Activated CD8-positive, alpha-beta T cell treated with anti-CD3 and anti-CD28 coated beads for 36 hours (primary cell): Measurements from ENCODE around the gene GAB1. TPM values are rescaled to one million over a fixed set of nuclear protein-coding genes. Genes with fewer than 3 reads are reported as not detected.

Source experiments
- ATAC-seq: fragments of 200-7000 bp; cut with Tn5 transposase; one replicate; pipeline ENCODE4 v1.10.0; 2021; ENCODE audit warnings: mild to moderate bottlenecking, moderate library complexity
- CTCF ChIA-PET: fragments of 350-600 bp; sonication (Branson Sonifier 250); formaldehyde crosslinking; loops from one replicate; lab custom pipeline; 2021; ENCODE audit warnings: antibody characterized with exemption; lab: Charles Lee
- POLR2A ChIA-PET: fragments of 350-600 bp; sonication (Branson Sonifier 250); formaldehyde crosslinking; loops from one replicate; lab custom pipeline; 2021; ENCODE audit warnings: antibody characterized with exemption; lab: Charles Lee
- DNase-seq: peaks from one replicate; pipeline ENCODE4 v3.0.0-alpha.2; 2020
- H3K27ac Mint-ChIP-seq: one replicate; pipeline ENCODE4 v1.8.0; 2021; ENCODE audit warnings: mild to moderate bottlenecking, mixed read lengths
- H3K27me3 Mint-ChIP-seq: one replicate; pipeline ENCODE4 v1.8.0; 2021; ENCODE audit warnings: mixed read lengths
- H3K36me3 Mint-ChIP-seq: one replicate; pipeline ENCODE4 v1.8.0; 2021; ENCODE audit warnings: low read depth, mixed read lengths
- H3K4me1 Mint-ChIP-seq: one replicate; pipeline ENCODE4 v1.8.0; 2021; ENCODE audit warnings: low read depth, mixed read lengths
- H3K4me3 Mint-ChIP-seq: one replicate; pipeline ENCODE4 v1.8.0; 2021; ENCODE audit warnings: mild to moderate bottlenecking, moderate library complexity, mixed read lengths
- H3K9me3 Mint-ChIP-seq: one replicate; pipeline ENCODE4 v1.8.0; 2021; ENCODE audit warnings: mixed read lengths
- CTCF ChIP-seq: fragments of 200-600 bp; IDR thresholded peaks from one replicate; pipeline ENCODE4 v1.8.0; 2022; ENCODE audit warnings: antibody characterized with exemption, mild to moderate bottlenecking
- intact Hi-C: fragments of 100-400 bp; cut with micrococcal nuclease; formaldehyde crosslinking; loops from one replicate; pipeline ENCODE4 v1.10.0; 2022
- microRNA-seq: library from miRNA; unstranded; fragments of <30 nt; microRNA quantifications from one replicate; pipeline ENCODE4 v1.2.0, GENCODE V29; 2022; ENCODE audit warnings: borderline microRNAs expressed, borderline replicate concordance
- total RNA-seq, 2 experiments: library from RNA; stranded (reverse); gene quantifications; one replicate each; pipeline ENCODE4 v1.2.3, GENCODE V29; 2021

Gene GAB1
- total RNA-seq, 2 experiments from 2014 or later: 0.20 to 0.34 TPM

DNA sequence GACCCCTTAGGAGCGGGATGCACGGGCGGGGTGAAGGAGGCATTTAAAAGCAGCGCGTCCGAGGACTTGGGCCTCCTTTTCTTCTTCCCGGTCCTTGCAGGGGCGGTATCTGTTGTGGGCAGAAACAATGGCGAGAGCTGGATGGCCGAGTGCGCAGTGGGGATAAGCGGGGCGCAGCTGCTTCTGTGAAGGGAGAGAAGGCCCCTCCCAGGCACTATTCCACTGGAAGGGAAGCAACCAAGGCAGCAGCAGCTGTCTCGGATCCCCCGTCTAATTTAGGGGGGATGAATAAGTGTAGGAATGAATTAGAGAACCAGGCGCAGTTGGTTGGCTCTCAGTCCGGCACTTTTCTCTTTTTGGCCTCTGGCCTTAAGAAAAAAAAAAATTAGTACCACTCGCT lies 177.8 kb downstream of the GAB1 start:
- Mint-ChIP-seq H3K4me1 (peaks cover 31% of the 10 kb centered on the region), H3K4me3 (peak overlapping the region; percentile 95), H3K27me3 (no peaks in the 10 kb centered on the region), H3K9me3 (no peaks in the 10 kb centered on the region), H3K36me3 (peaks cover 33% of the 10 kb centered on the region), H3K27ac (peak overlapping the region; percentile 93)
- ATAC-seq (no peak), DNase-seq (peak; percentile 29)
- TF ChIP-seq CTCF: no peak
- ChIA-PET CTCF (interaction anchor here (1.3 to 2.9 kb wide), 3 partner anchors 18 to 330 kb away, joined by 3 to 9 read pairs (median 4); partner anchors contain the start of gene USP38), POLR2A (interaction anchor here (0.6 to 2.3 kb wide), 5 partner anchors 11 to 1572 kb away, joined by 3 to 6 read pairs (median 3); partner anchors contain the start of gene USP38)
- intact Hi-C loops: loop anchor here (10.0 kb wide), 1 partner anchor 330 kb away; the partner anchor contains the start of gene USP38

- DNase-seq (no peak), ATAC-seq (no peak)
- CTCF ChIA-PET: interaction anchor here (1.3 to 2.9 kb wide), 3 partner anchors 17 to 330 kb away, joined by 3 to 9 read pairs (median 4); partner anchors contain the start of gene USP38
- no peaks in the 10 kb centered on the region for H3K9me3 Mint-ChIP-seq
- peaks cover 35% of the 10 kb centered on the region for H3K4me1 Mint-ChIP-seq
- intact Hi-C loops: loop anchor here (10.0 kb wide), 1 partner anchor 330 kb away; the partner anchor contains the start of gene USP38
- TF ChIP-seq CTCF: no peak
- peak overlapping the region; percentile 93 for H3K27ac Mint-ChIP-seq
- H3K36me3 Mint-ChIP-seq: peaks cover 37% of the 10 kb centered on the region
- H3K27me3 Mint-ChIP-seq: no peaks in the 10 kb centered on the region
- peak overlapping the region; percentile 95 for H3K4me3 Mint-ChIP-seq
- POLR2A ChIA-PET: interaction anchor here (0.5 to 2.0 kb wide), 5 partner anchors 10 to 1572 kb away, joined by 3 to 5 read pairs (median 3); no protein-coding TSS in a partner anchor
These were observed 178.2 kb downstream of the GAB1 start for GRCh38 chr4:143514901-143515300.

DNA sequence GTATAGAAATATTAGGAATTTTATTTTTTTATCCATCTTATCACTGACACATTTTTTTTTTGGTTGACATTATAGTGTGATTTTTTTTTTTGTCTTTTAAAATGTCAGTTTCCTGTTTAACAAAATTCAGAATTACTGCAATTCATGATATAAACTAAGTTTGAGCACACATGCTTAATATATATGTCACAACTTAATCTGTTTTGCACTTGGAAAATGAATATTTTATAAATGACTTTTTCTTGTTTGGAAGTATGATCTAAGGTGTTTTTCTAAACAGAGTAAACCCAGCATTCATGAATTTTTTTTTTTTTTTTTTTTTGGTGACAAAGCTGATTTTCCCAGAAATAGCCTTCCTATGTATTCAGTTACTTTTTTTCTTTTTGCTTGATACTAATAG lies 179.2 kb downstream of the GAB1 start:
- no peak for ATAC-seq
- H3K36me3 Mint-ChIP-seq: peaks cover 40% of the 10 kb centered on the region
- no peaks in the 10 kb centered on the region for H3K9me3 Mint-ChIP-seq
- DNase-seq: no peak
- peak overlapping the region; percentile 95 for H3K4me3 Mint-ChIP-seq
- peaks cover 43% of the 10 kb centered on the region for H3K4me1 Mint-ChIP-seq
- H3K27ac Mint-ChIP-seq: peak overlapping the region; percentile 78
- ChIA-PET POLR2A (interaction anchor here (0.9 kb wide), 1 partner anchor 1961 kb away, joined by 3 read pairs; no protein-coding TSS in a partner anchor), CTCF (interaction anchor here (2.9 kb wide), 1 partner anchor 43 kb away, joined by 9 read pairs; no protein-coding TSS in a partner anchor)
- intact Hi-C loops: loop anchor here (10.0 kb wide), 1 partner anchor 331 kb away; the partner anchor contains the start of gene USP38
- TF ChIP-seq CTCF: no peak
- H3K27me3 Mint-ChIP-seq: no peaks in the 10 kb centered on the region

- Mint-ChIP-seq H3K9me3 (no peaks in the 10 kb centered on the region), H3K36me3 (peaks cover 48% of the 10 kb centered on the region), H3K27ac (peak overlapping the region; percentile 25), H3K4me3 (no peak overlapping the region), H3K27me3 (no peaks in the 10 kb centered on the region), H3K4me1 (peaks cover 54% of the 10 kb centered on the region)
- intact Hi-C loops: loop anchor here (10.0 kb wide), 1 partner anchor 333 kb away; the partner anchor contains the start of gene USP38
- CTCF ChIA-PET: no interaction called here
- ATAC-seq: no peak
- no peak for DNase-seq
- no peak for TF ChIP-seq CTCF
- POLR2A ChIA-PET: no interaction called here
These were observed 181.1 kb downstream of the GAB1 start for GRCh38 chr4:143517764-143518163.

Small RNA genes lying within 50 kb of the gene (microRNA-seq; reads per million reads assigned to microRNA genes)
- gene MIR3139: not detected

Other genes with a start within 250 kb of the GAB1 start
- 10 to 100 TPM; 16.8 to 18.5 TPM for gene USP38, start 152.0 kb upstream of the GAB1 start, total RNA-seq
- gene SMARCA5, start 176.8 kb downstream of the GAB1 start, total RNA-seq: 10 to 100 TPM; 61.2 to 62.1 TPM